Activated CD8-positive, alpha-beta memory T cell treated with anti-CD3 and anti-CD28 coated beads for 1 hour (primary cell): ENCODE data around the gene PNPLA3.
A peak's percentile ranks its signal among the peaks of the same experiment; 100 is the strongest.

Source experiments
- DNase-seq, 2 donors: peaks; one replicate each; pipeline ENCODE4 v3.0.0-alpha.2; 2020; ENCODE audit warnings: low read depth in 1 of 2; ENCODE audit errors: extremely low read depth in 1 of 2

Gene PNPLA3

DNA sequence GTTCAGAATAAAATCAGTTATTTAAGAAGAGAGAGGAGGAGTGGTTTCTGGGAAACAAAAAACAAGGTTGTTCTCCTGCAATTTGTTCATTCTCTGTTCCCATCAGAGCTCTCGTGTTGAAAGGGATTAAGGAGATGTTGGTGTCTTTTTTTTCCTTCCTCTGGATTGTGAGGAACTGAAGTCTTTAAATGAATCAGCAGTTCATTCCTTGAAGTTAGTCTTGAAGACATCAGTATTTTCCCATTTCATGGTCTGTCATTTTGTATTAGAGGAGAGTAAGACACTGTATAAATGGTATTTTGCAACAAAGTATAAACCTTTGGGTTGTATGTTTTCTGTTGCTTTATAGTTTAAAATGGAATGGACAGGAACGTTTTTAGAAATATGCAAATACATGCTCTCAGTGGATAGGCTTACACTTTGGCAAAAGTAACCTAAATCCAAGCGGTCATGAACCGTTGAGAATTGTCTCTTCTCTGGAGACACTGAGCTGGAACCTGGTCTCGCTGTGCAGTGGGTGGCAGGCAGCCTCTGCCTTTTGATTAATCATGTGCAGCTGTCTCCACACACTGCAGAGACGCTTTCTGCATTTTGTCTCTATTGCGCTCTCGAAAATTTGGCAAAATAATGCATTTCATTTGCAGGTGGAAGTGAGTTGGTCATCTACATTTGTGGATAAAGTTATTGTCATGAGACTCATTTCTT, 64.7 kb downstream of the PNPLA3 start:
- no peak for DNase-seq

DNA sequence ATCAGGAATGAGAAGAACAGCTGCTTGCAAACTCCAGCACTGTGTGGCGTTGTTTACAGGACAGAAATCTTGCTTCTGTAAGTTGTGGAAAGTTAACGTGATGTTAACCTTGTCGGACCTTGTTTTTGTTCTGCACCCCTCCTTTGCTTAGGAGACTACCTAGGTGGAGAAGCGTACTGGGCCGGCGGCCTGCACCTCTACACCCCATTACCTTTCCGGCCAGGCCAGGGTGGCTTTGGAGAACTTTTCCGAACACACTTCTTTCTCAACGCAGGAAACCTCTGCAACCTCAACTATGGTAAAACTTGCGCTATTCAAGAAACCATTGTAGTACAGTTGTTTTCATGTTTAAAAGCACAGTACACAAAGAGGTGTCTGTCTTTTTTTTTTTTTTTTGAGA, 65.4 kb downstream of the PNPLA3 start:
- DNase-seq: no peak

DNA sequence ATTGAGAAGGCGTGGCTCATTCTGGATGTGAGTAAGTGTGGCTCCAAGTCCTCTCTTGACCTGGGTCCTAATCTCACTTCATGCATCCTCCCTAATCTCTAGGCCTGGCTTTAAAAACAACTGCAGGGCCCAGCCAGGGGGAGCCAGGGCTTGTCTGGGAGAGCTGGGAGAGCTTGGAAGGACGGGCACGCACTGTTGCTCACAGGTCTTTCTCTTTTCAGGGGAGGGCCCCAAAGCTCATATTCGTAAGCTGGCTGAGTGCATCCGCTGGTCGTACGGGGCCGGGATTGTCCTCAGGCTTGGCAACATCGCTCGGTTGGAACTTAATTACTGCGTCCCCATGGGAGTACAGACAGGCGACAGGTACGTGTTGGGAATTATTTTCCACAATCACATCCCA, 66.4 kb downstream of the PNPLA3 start:
- no peak for DNase-seq

DNA sequence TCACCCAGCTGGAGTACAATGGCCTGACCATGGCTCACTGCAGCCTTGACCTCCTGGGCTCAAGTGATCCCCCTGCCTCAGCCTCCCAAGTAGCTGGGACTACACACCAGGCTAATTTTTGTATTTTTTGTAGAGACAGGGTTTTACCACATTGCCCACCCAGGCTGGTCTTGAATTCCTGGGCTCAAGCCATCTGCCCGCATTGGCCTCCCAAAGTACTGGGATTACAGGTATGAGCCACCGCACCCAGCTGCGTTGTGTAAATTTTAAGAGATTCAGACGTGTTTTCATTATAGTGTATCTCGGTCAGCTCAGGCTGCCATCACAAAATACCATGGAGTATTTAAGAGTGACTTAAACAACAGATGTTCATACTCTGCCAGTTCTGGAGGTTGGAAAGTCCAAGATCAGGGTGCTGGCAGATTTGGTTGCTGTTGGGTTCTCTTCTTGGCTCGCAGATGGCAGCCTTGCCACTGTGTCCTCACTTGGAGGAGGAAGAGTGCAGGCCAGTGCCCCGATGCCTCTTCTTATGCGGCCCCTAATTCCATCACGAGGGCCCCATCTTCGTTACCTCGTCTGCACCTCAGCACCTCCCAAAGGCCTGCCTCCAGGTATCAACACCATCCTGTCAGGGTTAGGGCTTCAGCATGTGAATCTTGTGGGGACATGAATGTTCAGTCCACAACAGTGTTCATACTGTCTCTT, 67.9 kb downstream of the PNPLA3 start:
- no peak for DNase-seq

DNA sequence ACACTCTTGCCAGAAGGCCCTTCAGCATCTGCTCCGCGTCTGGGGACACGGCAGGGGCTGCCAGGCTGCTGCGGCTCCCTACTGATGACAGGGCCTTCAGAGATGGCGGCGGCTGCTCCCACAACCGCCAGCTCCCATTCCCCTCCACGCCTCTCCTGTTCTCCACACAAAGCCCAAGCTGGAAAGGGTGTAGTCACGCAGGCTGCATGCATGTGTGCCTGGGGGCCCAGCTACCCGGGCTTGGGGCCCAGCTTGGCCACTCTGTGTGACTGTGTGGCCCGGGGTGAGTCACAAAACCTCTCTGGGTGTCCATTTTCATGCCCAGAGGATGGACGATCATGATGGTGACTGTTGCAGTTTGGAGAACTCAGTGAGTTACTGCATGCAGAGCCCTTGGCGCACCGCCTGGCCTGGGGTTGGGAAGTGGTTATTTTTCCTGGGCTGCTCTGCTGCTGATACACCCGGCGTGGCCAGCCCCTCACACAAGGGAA, 68.8 kb downstream of the PNPLA3 start:
- no peak for DNase-seq

DNA sequence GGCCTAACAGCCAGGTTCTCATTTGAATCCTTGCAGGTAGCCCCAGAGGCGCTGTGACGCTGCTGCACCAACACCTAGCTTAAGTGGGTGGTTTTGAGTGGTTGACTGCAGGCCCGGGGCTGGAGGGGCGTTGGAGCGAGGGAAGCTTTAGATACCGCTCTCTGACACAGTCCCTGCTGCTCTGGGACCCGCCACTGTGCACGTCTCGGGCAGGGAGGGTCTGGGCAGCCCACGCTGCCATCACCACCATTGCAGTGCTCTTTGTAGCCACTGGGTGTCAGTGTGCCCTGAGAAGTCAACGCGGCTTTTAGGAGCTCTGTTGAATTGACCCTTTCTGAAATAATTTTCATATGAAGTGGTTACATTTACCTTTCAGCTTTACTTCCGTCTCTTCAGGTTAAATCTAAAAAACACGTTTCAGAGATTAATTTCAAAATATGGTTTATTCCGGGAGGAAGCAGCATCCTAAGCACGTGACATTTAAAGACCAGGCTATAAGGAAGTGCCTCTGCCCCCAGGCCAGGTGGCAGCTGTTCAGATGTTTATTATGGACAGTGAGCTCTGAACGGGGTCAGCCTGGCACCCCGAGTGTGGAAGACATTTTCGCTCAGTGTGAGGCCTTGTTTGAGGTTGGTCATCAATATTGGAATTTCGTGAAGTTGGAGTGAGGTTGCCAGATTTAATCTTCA, 69.6 kb downstream of the PNPLA3 start:
- DNase-seq: peak; percentile 17 to 23

DNA sequence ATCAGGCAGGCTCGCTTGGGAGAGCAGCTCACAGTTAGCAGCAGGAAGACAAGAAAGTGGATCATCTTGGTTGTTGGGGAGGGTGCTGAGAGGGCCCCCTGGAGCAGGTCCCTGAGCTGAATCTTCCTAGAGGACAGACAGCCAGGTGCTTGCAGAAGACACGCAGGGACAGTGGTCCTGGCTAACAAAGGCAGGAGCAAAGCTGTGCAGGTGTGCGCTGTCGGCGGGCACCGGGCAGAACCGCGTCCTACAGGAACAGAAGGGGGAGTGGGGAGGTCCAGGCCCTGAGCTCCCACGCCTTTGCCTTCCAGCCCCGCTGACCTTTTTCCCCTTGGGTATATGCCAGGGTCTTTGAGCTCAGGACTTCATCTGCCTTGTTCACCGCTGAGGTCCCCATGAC, 70.4 kb downstream of the PNPLA3 start:
- DNase-seq: no peak

DNA sequence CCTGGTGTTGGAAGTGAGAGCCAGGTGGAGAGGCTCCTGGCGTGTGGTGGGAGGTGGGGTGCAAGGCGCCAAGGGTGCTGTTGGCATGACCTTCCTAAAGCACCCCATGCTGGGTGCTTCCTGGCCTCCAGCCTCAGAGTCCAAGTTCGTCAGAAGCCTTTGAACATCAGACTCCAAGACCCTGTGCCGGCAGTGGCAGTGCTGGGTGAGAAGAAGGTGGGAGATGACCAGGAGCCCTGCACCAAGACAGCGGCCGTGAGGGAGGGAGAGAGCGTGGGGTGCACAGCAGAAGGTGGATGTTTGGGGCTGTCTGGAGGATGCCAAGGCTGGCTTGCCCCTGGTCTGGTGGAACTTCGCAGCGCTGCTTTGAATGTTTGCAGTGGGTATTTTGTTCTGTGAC, 70.8 kb downstream of the PNPLA3 start:
- DNase-seq: no peak

DNA sequence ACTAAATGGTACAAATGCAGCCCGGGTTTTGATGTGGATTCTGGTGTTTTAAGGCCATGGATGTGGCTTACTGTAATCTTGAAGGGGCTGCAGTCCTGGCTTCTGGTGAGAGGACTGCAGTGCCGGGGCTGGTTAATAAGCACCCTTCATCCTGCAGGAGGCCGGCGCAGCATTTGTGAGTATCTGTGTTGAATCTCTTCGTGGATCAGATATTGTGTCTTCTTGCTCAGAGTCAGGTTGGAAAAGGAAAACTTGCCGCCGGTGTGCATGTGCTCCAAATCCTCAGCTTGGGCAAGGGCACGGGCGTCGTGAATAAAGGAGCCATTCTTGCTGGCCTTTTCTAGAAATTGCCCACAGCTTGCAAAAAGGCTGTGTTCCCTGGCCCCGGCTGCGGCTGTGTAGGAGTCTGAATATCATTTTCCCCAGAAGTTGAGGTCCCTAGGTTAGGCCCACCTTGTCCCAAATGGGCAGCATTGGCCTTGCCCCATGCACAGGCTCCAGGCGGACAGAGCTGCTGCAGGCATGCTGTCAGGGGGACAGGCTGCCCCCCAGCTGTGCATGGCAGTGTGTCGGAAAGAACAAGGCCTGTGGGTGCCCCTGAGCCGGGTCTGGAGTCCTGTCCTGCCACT, 71.6 kb downstream of the PNPLA3 start:
- no peak for DNase-seq

DNA sequence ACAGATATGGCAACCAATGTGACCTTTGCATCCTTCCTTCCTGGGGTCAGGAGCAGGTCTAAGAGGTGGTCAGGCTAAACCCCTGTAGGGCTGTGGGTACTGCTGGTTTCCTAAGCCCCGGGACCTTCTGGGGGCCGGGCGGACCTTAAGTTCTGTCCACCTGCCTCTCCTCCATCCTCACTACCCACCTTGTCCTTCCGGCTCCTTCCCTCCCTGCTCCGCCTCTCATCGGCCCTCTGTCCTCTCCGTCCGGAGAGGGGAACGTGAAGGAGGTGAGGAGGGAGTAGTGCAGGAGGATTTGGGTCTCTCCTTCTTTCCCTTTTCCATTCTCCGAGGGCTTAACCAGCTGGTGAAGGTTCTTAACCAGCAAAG, 72.2 kb downstream of the PNPLA3 start:
- no peak for DNase-seq

DNA sequence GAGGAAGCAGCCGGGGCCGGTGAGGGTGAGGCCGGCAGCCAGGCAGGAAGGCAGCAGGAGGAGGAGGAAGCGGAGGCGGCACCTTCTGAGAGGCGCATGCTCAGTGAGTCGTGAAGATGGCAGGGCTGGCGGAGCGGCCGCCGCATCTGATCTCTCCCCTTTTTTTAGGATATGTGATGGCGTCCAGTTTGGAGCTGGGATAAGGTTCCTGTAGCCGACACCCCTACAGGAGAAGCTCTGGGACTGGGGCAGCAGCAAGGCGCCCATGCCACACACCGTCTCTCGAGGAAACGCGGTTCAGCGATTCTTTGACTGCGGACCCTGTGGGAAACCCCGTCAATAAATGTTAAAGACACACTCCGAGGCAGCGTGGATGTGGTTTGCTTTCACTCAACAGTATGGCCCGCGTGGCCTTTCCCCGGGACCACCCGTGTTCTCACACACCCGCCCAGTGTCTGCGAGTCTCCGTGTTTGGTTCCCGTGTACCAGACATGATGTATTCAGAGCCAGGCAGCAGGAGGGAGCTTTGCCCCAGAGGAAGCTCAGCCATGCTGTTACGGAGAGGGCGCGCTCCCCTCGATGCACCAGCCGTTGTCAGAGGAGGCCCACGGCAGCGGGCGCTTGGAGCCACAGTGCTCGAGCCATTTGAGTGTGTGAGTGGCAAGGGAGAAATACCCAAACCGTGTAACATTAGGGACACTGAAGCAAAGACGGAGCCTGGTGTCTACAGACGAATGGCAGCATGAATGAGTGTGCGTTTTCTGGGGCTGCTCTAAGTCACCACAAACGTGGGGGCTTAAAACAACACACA, 72.8 kb downstream of the PNPLA3 start:
- peak; percentile 41 to 52 for DNase-seq

DNA sequence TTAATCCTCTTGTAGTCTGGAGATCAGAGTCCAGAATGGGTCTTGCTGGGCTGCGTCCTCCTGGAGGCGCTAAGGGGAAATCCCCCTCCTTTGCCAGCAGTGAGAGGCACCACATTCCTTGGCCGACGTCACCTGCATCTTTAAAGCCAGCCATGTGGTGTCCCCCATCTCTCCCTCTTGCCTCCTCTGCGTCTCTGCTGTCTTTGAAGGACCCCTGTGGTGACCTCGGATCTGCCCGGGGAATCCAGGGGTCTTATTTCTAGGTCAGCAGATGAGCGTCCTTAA, 73.3 kb downstream of the PNPLA3 start:
- DNase-seq: no peak
